Naive thymus-derived CD4-positive, alpha-beta T cell (primary cell): ENCODE results near the gene SH2D6. TPM values are rescaled to one million over a fixed set of nuclear protein-coding genes. Genes with fewer than 3 reads are reported as not detected.

Experiments
- ATAC-seq: fragments of 150-1000 bp; cut with Tn5 transposase; 2 replicates; pipeline ENCODE4 v1.10.0; 2021; ENCODE audit warnings: mild to moderate bottlenecking, moderate library complexity
- CTCF ChIA-PET: fragments of 350-600 bp; sonication (Branson Sonifier 250); formaldehyde crosslinking; loops from one replicate; lab custom pipeline; 2021; ENCODE audit warnings: antibody characterized with exemption; lab: Charles Lee
- POLR2A ChIA-PET: fragments of 350-600 bp; sonication (Branson Sonifier 250); formaldehyde crosslinking; loops from one replicate; lab custom pipeline; 2021; ENCODE audit warnings: antibody characterized with exemption, inconsistent platforms; lab: Charles Lee
- DNase-seq, 9 donors: peaks; one replicate each; pipeline versions ENCODE4 v3.0.0 to v3.0.0-alpha.2; 2020 to 2022; ENCODE audit warnings: mixed read lengths in 1 of 9
- H3K27ac ChIP-seq: one replicate; pipeline ENCODE4 v1.7.0; 2013; ENCODE audit warnings: mild to moderate bottlenecking, low read depth, low read length, moderate library complexity
- H3K27me3 ChIP-seq, 2 donors: one replicate each; pipeline ENCODE4 v1.7.0; 2013; ENCODE audit warnings: low read length in 2 of 2, mild to moderate bottlenecking in 2 of 2, moderate library complexity in 2 of 2; ENCODE audit not compliant: control insufficient read depth in 2 of 2, insufficient read depth in 2 of 2
- H3K36me3 ChIP-seq, 3 experiments: 1 replicate in 2 of 3; 2 replicates in 1 of 3; pipeline ENCODE4 v1.7.0; 2013; ENCODE audit warnings: low read length in 3 of 3, mild to moderate bottlenecking in 3 of 3, moderate library complexity in 1 of 3; ENCODE audit not compliant: insufficient read depth in 3 of 3, control insufficient read depth in 2 of 3
- H3K4me1 ChIP-seq, 2 donors: one replicate each; pipeline ENCODE4 v1.7.0; 2013; ENCODE audit warnings: low read length in 2 of 2, mild to moderate bottlenecking in 2 of 2, moderate library complexity in 1 of 2; ENCODE audit not compliant: control insufficient read depth in 2 of 2, insufficient read depth in 2 of 2
- H3K4me3 ChIP-seq: 2 replicates; pipeline ENCODE4 v1.7.0; 2013; ENCODE audit warnings: mild to moderate bottlenecking, low read length
- H3K9me3 ChIP-seq, 3 experiments: 1 replicate in 2 of 3; 2 replicates in 1 of 3; pipeline ENCODE4 v1.7.0; 2013; ENCODE audit warnings: low read length in 3 of 3; ENCODE audit not compliant: control insufficient read depth in 2 of 3
- H3K27ac Mint-ChIP-seq, 9 donors: one replicate each; pipeline ENCODE4 v1.8.0; 2020 to 2022; ENCODE audit warnings: mixed read lengths in 9 of 9, mild to moderate bottlenecking in 8 of 9, moderate library complexity in 5 of 9, inconsistent platforms in 2 of 9
- H3K27me3 Mint-ChIP-seq, 5 donors: one replicate each; pipeline ENCODE4 v1.8.0; 2021 to 2022; ENCODE audit warnings: mixed read lengths in 5 of 5, mild to moderate bottlenecking in 1 of 5
- H3K36me3 Mint-ChIP-seq, 5 donors: one replicate each; pipeline ENCODE4 v1.8.0; 2020 to 2022; ENCODE audit warnings: mixed read lengths in 5 of 5, mild to moderate bottlenecking in 3 of 5, inconsistent platforms in 1 of 5
- H3K4me1 Mint-ChIP-seq, 7 donors: one replicate each; pipeline ENCODE4 v1.8.0; 2020 to 2022; ENCODE audit warnings: mixed read lengths in 7 of 7, mild to moderate bottlenecking in 3 of 7, inconsistent platforms in 1 of 7
- H3K4me3 Mint-ChIP-seq, 10 donors: one replicate each; pipeline ENCODE4 v1.8.0; 2020 to 2022; ENCODE audit warnings: mild to moderate bottlenecking in 10 of 10, mixed read lengths in 10 of 10, moderate library complexity in 6 of 10, inconsistent platforms in 2 of 10
- H3K9me3 Mint-ChIP-seq, 11 donors: one replicate each; pipeline ENCODE4 v1.8.0; 2020 to 2022; ENCODE audit warnings: mixed read lengths in 11 of 11, mild to moderate bottlenecking in 4 of 11, inconsistent platforms in 1 of 11, moderate library complexity in 1 of 11
- intact Hi-C, 2 donors: fragments of 100-400 bp; cut with micrococcal nuclease; formaldehyde crosslinking; loops; one replicate each; pipeline ENCODE4 v1.15.1; 2023
- polyA plus RNA-seq, 2 donors: library from polyadenylated mRNA; unstranded; fragments of 300-500 nt; fragmentation: Illumina TruSeq; gene quantifications; one replicate each; pipeline ENCODE4 v1.2.3, GENCODE V29; 2021
- total RNA-seq, 6 experiments: library from RNA in 5 of 6; stranded (reverse) in 5 of 6; gene quantifications; 1 replicate in 5 of 6; 2 replicates in 1 of 6; pipeline ENCODE4 v1.2.3 and lab custom pipeline; 2021 to 2026

SH2D6 gene
- total and polyA plus RNA-seq, 7 experiments from 2014 or later, result 0.48 to 1.1 (median 0.94) TPM; not detected in 4

DNA sequence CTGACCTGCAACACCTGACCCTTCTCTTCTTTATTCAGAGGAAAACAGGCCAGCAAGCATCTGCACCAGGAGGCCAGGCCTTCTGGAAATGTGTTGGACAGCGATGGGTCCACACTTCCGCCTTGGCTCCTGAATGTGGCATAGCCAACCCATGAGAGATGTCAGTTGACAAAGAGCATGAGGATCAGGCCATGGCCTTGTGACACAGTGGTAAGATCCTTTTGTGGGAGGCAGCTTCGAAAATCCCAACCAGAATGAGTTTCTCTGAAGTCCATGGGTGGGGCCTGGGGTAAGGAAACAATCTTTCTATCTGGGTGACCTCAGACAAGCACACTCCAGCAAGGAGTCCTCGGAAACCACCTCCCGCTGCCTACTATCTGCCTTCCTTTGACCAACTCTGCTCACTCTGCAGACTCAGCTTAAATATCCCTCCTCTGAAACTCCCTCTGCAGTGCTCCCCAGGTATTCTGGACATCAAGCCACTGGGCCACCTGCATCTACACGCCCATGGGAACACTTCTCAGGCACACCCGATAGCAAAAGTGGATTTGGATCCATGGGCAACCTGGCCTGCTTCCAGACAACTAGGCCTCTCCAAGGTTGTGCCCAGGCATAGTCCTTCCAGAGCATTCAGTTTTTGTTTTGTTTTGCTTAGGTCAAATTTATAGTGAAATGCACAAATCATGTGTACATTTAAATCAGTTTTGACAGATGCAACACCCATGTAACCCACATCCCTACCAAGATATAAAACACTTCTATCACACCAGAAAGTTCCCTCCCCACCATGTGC lies 3.6 kb upstream of the SH2D6 start:
- peaks cover 11 to 58% (median 31%) of the 10 kb centered on the region in 7 donors for H3K4me1 Mint-ChIP-seq
- H3K27ac Mint-ChIP-seq, result peak overlapping the region in 4 of 9 donors; percentile 2 to 86 (median 56)
- Histone ChIP-seq H3K27me3 (no peaks in the 10 kb centered on the region), H3K27ac (no peak overlapping the region), H3K36me3 (peaks cover 0 to 4% (median 0%) of the 10 kb centered on the region in 3 experiments), H3K9me3 (no peaks in the 10 kb centered on the region), H3K4me1 (peaks cover 19 to 26% of the 10 kb centered on the region in 2 donors), H3K4me3 (no peak overlapping the region)
- H3K9me3 Mint-ChIP-seq, result no peaks in the 10 kb centered on the region
- POLR2A ChIA-PET, result interaction anchor here (1.1 kb wide), 1 partner anchor 87 kb away, joined by 3 read pairs; the partner anchor contains the start of gene TGOLN2
- no peaks in the 10 kb centered on the region for H3K36me3 Mint-ChIP-seq
- ATAC-seq (no peak), DNase-seq (no peak)
- CTCF ChIA-PET, result interaction anchor here (0.6 kb wide), 1 partner anchor 146 kb away, joined by 8 read pairs; no protein-coding TSS in a partner anchor
- peaks cover 0 to 15% (median 0%) of the 10 kb centered on the region in 5 donors for H3K27me3 Mint-ChIP-seq
- intact Hi-C loops, result loop anchor here in 1 of 2 donors (10.0 kb wide), 1 partner anchor 780 kb away; the partner anchor contains the start of genes IMMT and MRPL35
- peak overlapping the region in 3 of 10 donors; percentile 15 to 47 (median 18) for H3K4me3 Mint-ChIP-seq

DNA sequence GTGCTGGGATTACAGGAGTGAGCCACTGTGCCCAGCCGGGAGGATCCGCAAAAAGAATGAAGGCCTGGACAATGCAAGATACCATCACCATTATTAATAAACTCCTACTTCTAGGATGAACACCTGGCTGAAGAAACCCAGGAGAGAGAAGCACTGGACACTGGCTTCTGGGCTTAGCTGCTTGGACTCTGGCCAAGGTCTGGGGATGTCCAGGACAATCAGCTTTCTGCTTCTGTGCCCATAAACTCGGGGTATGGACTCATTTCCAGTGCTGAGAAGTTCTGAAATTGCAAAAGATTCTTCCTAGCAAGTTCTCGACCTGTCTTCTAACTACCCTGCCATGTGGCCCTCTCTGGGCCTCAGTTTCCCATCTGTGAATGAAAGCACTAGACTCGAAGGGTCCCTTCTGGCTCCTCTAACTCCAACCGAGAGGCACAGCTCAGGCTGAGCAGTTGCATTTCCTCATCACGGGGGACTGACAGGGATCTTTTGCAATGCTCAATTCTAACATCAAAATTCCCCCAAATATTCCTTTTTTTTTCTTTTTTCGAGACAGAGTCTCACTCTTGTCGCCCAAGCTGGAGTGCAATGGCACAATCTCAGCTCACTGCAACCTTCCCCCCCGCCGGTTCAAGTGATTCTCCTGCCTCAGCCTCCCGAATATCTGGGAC lies 2.4 kb upstream of the SH2D6 start:
- no peaks in the 10 kb centered on the region for H3K36me3 Mint-ChIP-seq
- peaks cover 20 to 25% of the 10 kb centered on the region in 2 donors for H3K4me1 ChIP-seq
- no peaks in the 10 kb centered on the region for H3K9me3 ChIP-seq
- intact Hi-C loops, result loop anchor here in 1 of 2 donors (10.0 kb wide), 1 partner anchor 779 kb away; the partner anchor contains the start of genes IMMT and MRPL35
- no peaks in the 10 kb centered on the region for H3K27me3 ChIP-seq
- ATAC-seq (no peak), DNase-seq (no peak)
- peaks cover 0 to 2% (median 0%) of the 10 kb centered on the region in 11 donors for H3K9me3 Mint-ChIP-seq
- H3K27me3 Mint-ChIP-seq, result peaks cover 0 to 14% (median 0%) of the 10 kb centered on the region in 5 donors
- POLR2A ChIA-PET, result interaction anchor here (0.9 to 1.3 kb wide), 2 partner anchors 122 to 167 kb away, joined by 4 to 5 read pairs; partner anchors contain the start of gene MAT2A
- H3K4me1 Mint-ChIP-seq, result peaks cover 14 to 59% (median 27%) of the 10 kb centered on the region in 7 donors
- CTCF ChIA-PET, result interaction anchor here (5.9 kb wide), 1 partner anchor 134 kb away, joined by 163 read pairs; no protein-coding TSS in a partner anchor
- peaks cover 0 to 4% (median 0%) of the 10 kb centered on the region in 3 experiments for H3K36me3 ChIP-seq
- H3K4me3 ChIP-seq, result no peak overlapping the region
- no peak overlapping the region for H3K27ac ChIP-seq
- peak overlapping the region in 1 of 9 donors; percentile 2 for H3K27ac Mint-ChIP-seq
- no peak overlapping the region for H3K4me3 Mint-ChIP-seq

DNA sequence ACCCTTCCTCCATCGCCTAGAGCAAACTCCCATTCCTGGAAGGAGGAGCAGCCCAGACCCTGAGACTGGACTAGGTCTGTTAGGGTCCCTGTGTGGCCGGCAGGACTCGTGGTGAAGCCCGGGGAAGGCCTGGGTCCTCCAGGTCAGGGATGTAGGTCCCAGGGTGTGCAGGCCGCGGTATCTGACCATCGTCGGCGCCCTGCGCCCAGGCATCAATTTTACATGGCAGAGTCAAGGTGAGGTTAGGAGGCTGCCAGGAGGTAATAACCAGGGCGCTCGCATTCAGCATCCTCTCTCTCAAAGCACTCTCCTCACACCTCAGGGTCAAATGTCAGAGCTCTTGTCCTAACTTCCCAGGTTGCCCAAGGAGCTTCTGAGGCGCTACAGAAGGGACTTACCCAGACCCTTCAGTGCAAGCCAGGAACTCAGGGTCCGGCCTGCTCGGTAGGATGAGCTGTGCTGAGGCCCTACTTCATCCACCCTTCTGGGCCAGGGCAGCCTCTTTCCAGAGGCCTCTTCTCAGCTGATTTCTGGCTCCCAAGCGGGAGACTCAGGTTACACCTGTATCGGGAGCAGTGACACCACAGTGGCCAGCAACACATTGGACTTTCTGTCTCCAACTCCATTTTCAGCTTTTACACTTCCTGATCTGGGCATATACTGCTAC lies 628 bp downstream of the SH2D6 start:
- ChIA-PET CTCF (interaction anchor here (0.6 to 5.9 kb wide), 16 partner anchors 8 to 287 kb away, joined by 3 to 163 read pairs (median 4); partner anchors contain the start of gene MAT2A), POLR2A (interaction anchor here (0.7 to 5.0 kb wide), 19 partner anchors 10 to 193 kb away, joined by 3 to 74 read pairs (median 8); partner anchors contain the start of genes C2orf68, ELMOD3, GGCX and MAT2A)
- Mint-ChIP-seq H3K27me3 (no peaks in the 10 kb centered on the region), H3K9me3 (peaks cover 0 to 2% (median 0%) of the 10 kb centered on the region in 11 donors), H3K4me3 (peak overlapping the region; percentile 86 to 100 (median 96)), H3K27ac (peak overlapping the region; percentile 61 to 100 (median 95)), H3K36me3 (no peaks in the 10 kb centered on the region), H3K4me1 (peaks cover 14 to 39% (median 21%) of the 10 kb centered on the region in 7 donors)
- Histone ChIP-seq H3K27me3 (no peaks in the 10 kb centered on the region), H3K4me1 (peaks cover 20 to 22% of the 10 kb centered on the region in 2 donors), H3K9me3 (no peaks in the 10 kb centered on the region), H3K27ac (peak overlapping the region; percentile 85), H3K4me3 (peak overlapping the region; percentile 83), H3K36me3 (peaks cover 0 to 4% (median 0%) of the 10 kb centered on the region in 3 experiments)
- ATAC-seq (no peak), DNase-seq (no peak)
- intact Hi-C loops, result loop anchor here (2.0 to 10.0 kb wide), 2 partner anchors 142 to 776 kb away; partner anchors contain the start of genes GGCX (in 1 of the 2), IMMT (in 1 of the 2) and MRPL35 (in 1 of the 2)

- Histone ChIP-seq H3K9me3 (no peaks in the 10 kb centered on the region), H3K4me1 (peaks cover 20 to 22% of the 10 kb centered on the region in 2 donors), H3K27me3 (no peaks in the 10 kb centered on the region), H3K27ac (peak overlapping the region; percentile 23), H3K4me3 (peak overlapping the region; percentile 22), H3K36me3 (peaks cover 0 to 4% (median 0%) of the 10 kb centered on the region in 3 experiments)
- POLR2A ChIA-PET, result interaction anchor here (0.6 to 5.0 kb wide), 11 partner anchors 17 to 305 kb away, joined by 3 to 74 read pairs (median 7); partner anchors contain the start of genes ELMOD3, MAT2A, RETSAT and USP39
- no peaks in the 10 kb centered on the region for H3K36me3 Mint-ChIP-seq
- intact Hi-C loops, result loop anchor here (1.0 to 5.0 kb wide), 8 partner anchors 17 to 687 kb away; partner anchors contain the start of genes POLR1A (in 1 of the 2), PTCD3 (in 1 of the 2) and USP39 (in 1 of the 2)
- peak; percentile 88 for ATAC-seq
- CTCF ChIA-PET, result interaction anchor here (0.7 to 5.9 kb wide), 17 partner anchors 10 to 289 kb away, joined by 3 to 163 read pairs (median 5); partner anchors contain the start of genes ELMOD3, MAT2A and RETSAT
- peak; percentile 73 to 96 (median 83) for DNase-seq
- H3K4me1 Mint-ChIP-seq, result peaks cover 14 to 26% (median 16%) of the 10 kb centered on the region in 7 donors
- H3K4me3 Mint-ChIP-seq, result peak overlapping the region; percentile 60 to 96 (median 76)
- H3K27me3 Mint-ChIP-seq, result no peaks in the 10 kb centered on the region
- peak overlapping the region; percentile 38 to 100 (median 85) for H3K27ac Mint-ChIP-seq
- H3K9me3 Mint-ChIP-seq, result peaks cover 0 to 2% (median 0%) of the 10 kb centered on the region in 11 donors
Observed at GRCh38 chr2:85420536-85421259, 2.2 kb downstream of the SH2D6 start.
